SK-N-SH treated with all-trans-retinoic acid at 6 μM for 48 hours (cell line): ENCODE results near the gene CD300LB.

Experiments
- ARNTL ChIP-seq: fragments of 450-650 bp; formaldehyde crosslinking; IDR thresholded peaks from 2 replicates; pipeline ENCODE4 v1.5.0; 2020; ENCODE audit warnings: low read depth, mild to moderate bottlenecking, moderate library complexity, borderline replicate concordance
- OSR1 ChIP-seq: fragments of 250-450 bp; sonication (Bioruptor Pico); IDR thresholded peaks from 2 replicates; pipeline ENCODE4 v1.8.0; 2022; ENCODE audit warnings: moderate library complexity, mild to moderate bottlenecking, inconsistent platforms
- POU6F1 ChIP-seq: fragments of 250-450 bp; sonication (Bioruptor Pico); IDR thresholded peaks from 2 replicates; pipeline ENCODE4 v1.8.0; 2021; ENCODE audit warnings: low read depth, mild to moderate bottlenecking, moderate library complexity, borderline replicate concordance
- TSHZ2 ChIP-seq: fragments of 250-450 bp; sonication (Bioruptor Pico); IDR thresholded peaks from 2 replicates; pipeline ENCODE4 v1.5.0; 2020; ENCODE audit warnings: mild to moderate bottlenecking, moderate library complexity
- ZFP30 ChIP-seq: fragments of 450-650 bp; formaldehyde crosslinking; IDR thresholded peaks from 2 replicates; pipeline ENCODE4 v1.5.0; 2022; ENCODE audit warnings: mild to moderate bottlenecking, moderate library complexity

- TF ChIP-seq ARNTL (CRISPR knock-in tag) (no peak), ZFP30 (CRISPR knock-in tag) (no peak), TSHZ2 (CRISPR knock-in tag) (no peak), OSR1 (CRISPR knock-in tag) (no peak), POU6F1 (CRISPR knock-in tag) (no peak)
Observed at GRCh38 chr17:74512036-74512435, 19.2 kb downstream of the CD300LB start.
